Panc1 (cell line): ENCODE results near the gene ABHD2. TPM values are rescaled to one million over a fixed set of nuclear protein-coding genes. Genes with fewer than 3 reads are reported as not detected.

Experiments
- ATAC-seq: fragments of 200-7000 bp; cut with Tn5 transposase; 2 replicates; pipeline ENCODE4 v1.9.1; 2020; ENCODE audit warnings: mild to moderate bottlenecking, moderate library complexity
- BruUV-seq: library from RNA; stranded (reverse); fragments of 400-500 nt; replicated peaks from 2 replicates; lab custom pipeline; 2021; lab: Mats Ljungman, UMichigan
- CTCF ChIA-PET: fragments of 300-600 bp; sonication (Branson Sonifier 250); formaldehyde crosslinking; loops from one replicate; lab custom pipeline; 2022; ENCODE audit warnings: antibody characterized with exemption; lab: Charles Lee
- POLR2A ChIA-PET: fragments of 300-600 bp; sonication (Branson Sonifier 250); formaldehyde crosslinking; loops from one replicate; lab custom pipeline; 2022; ENCODE audit warnings: antibody characterized with exemption; lab: Charles Lee
- DNase-seq: peaks from one replicate; pipeline ENCODE4 v3.0.0-alpha.2; 2010; ENCODE audit warnings: low read depth, low spot score
- H3K27ac ChIP-seq: 2 replicates; pipeline ENCODE4 v1.5.1; 2011; ENCODE audit warnings: mild to moderate bottlenecking, low read length, inconsistent platforms
- H3K27me3 ChIP-seq: fragments of 200-500 bp; sonication (Bioruptor generic); 2 replicates; pipeline ENCODE4 v1.6.0; 2014; ENCODE audit warnings: low read length, inconsistent platforms; ENCODE audit not compliant: control insufficient read depth, insufficient read depth
- H3K36me3 ChIP-seq: fragments of 200-500 bp; sonication (Bioruptor generic); 2 replicates; pipeline ENCODE4 v1.5.1; 2014; ENCODE audit warnings: inconsistent platforms, mild to moderate bottlenecking, low read length, moderate library complexity; ENCODE audit not compliant: control insufficient read depth, insufficient read depth
- H3K4me1 ChIP-seq: 2 replicates; pipeline ENCODE4 v1.5.1; 2011; ENCODE audit warnings: inconsistent platforms, mild to moderate bottlenecking, low read length, moderate library complexity; ENCODE audit not compliant: control insufficient read depth, insufficient read depth
- H3K4me3 ChIP-seq, 2 experiments: 2 replicates each; pipeline ENCODE4 v1.5.1; 2011 to 2012; ENCODE audit warnings: low read depth in 2 of 2, low read length in 2 of 2, mild to moderate bottlenecking in 2 of 2, inconsistent platforms in 1 of 2, moderate library complexity in 1 of 2
- H3K9me3 ChIP-seq: fragments of 200-500 bp; sonication (Bioruptor generic); 2 replicates; pipeline ENCODE4 v1.5.1; 2014; ENCODE audit warnings: low read depth, mild to moderate bottlenecking, inconsistent platforms, low read length, moderate library complexity; ENCODE audit not compliant: control insufficient read depth, insufficient read depth
- CTCF ChIP-seq: fragments of 450-650 bp; IDR thresholded peaks from 2 replicates; pipeline ENCODE4 v1.5.1; 2017; ENCODE audit warnings: mild to moderate bottlenecking
- POLR2AphosphoS5 ChIP-seq: IDR thresholded peaks from 2 replicates; pipeline ENCODE4 v1.6.1; 2012; ENCODE audit warnings: mild to moderate bottlenecking, low read depth, low read length, moderate library complexity
- SIN3A ChIP-seq: IDR thresholded peaks from 2 replicates; pipeline ENCODE4 v1.6.1; 2012; ENCODE audit warnings: low read depth, mild to moderate bottlenecking, low read length, moderate library complexity, borderline replicate concordance; ENCODE audit not compliant: insufficient read depth
- TCF7L2 ChIP-seq: IDR thresholded peaks from 2 replicates; pipeline ENCODE4 v1.6.1; 2011; ENCODE audit warnings: mild to moderate bottlenecking, low read depth, low read length, inconsistent platforms
- in situ Hi-C: cut with HindIII; loops from 2 replicates; pipeline ENCODE4 v1.10.0; 2016; ENCODE audit warnings: low sequenced_read_pairs, low pct_unique_long_range_greater_than_20kb
- intact Hi-C: fragments of 100-400 bp; cut with micrococcal nuclease; formaldehyde crosslinking; loops from one replicate; pipeline ENCODE4 v1.10.0; 2022; ENCODE audit not compliant: unreplicated experiment
- total RNA-seq: library from RNA; stranded (reverse); gene quantifications from one replicate; pipeline ENCODE4 v1.2.1, GENCODE V29; 2021; ENCODE audit not compliant: unreplicated experiment
- TF ChIP-seq, protein P1 (sequence below), 2 experiments: IDR thresholded peaks; 2 replicates each; pipeline ENCODE4 v1.6.1; 2011 to 2012; ENCODE audit warnings: low read depth in 2 of 2, control low read depth in 1 of 2, low read length in 1 of 2, mild to moderate bottlenecking in 1 of 2, moderate library complexity in 1 of 2; ENCODE audit not compliant: insufficient read depth in 1 of 2

The ABHD2 gene
- total RNA-seq, 1 experiment from 2014 or later = 95.0 TPM

DNA sequence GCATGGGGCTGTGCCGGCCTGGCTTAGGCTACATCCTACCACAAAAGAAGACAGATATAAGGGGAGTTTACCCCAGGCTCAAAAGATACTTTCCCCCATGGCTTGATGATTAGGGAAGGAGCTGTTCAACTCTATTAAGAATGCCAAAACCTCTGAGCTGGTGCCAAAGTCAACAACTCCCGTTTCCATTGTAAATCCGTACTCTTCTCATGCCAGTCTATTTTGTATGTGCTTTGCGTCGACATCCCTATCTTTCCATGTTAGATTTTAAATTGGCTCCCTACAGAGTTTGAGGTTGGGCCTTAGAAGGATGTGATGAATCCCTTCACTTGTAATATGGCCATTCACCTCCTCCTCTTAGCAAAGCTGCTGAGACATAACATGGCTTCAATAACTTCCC, 86.2 kb downstream of the ABHD2 start:
- no peaks in the 10 kb centered on the region for H3K4me1 ChIP-seq
- H3K4me3 ChIP-seq = no peak overlapping the region
- TF ChIP-seq TCF7L2 (no peak), SIN3A (no peak), POLR2AphosphoS5 (no peak), CTCF (no peak)
- TF ChIP-seq, protein P1, sequence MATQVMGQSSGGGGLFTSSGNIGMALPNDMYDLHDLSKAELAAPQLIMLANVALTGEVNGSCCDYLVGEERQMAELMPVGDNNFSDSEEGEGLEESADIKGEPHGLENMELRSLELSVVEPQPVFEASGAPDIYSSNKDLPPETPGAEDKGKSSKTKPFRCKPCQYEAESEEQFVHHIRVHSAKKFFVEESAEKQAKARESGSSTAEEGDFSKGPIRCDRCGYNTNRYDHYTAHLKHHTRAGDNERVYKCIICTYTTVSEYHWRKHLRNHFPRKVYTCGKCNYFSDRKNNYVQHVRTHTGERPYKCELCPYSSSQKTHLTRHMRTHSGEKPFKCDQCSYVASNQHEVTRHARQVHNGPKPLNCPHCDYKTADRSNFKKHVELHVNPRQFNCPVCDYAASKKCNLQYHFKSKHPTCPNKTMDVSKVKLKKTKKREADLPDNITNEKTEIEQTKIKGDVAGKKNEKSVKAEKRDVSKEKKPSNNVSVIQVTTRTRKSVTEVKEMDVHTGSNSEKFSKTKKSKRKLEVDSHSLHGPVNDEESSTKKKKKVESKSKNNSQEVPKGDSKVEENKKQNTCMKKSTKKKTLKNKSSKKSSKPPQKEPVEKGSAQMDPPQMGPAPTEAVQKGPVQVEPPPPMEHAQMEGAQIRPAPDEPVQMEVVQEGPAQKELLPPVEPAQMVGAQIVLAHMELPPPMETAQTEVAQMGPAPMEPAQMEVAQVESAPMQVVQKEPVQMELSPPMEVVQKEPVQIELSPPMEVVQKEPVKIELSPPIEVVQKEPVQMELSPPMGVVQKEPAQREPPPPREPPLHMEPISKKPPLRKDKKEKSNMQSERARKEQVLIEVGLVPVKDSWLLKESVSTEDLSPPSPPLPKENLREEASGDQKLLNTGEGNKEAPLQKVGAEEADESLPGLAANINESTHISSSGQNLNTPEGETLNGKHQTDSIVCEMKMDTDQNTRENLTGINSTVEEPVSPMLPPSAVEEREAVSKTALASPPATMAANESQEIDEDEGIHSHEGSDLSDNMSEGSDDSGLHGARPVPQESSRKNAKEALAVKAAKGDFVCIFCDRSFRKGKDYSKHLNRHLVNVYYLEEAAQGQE (IDR thresholded peaks at IDR 0.05; ENCODE audit: insufficient read depth in 1 of 2, low read depth in 2 of 2, low read length in 1 of 2) = no peak
- in situ Hi-C loops (no loop called here), intact Hi-C loops (no loop called here)
- no TSS peak for BruUV-seq
- ChIA-PET POLR2A (interaction anchor here (0.6 kb wide), 1 partner anchor 263 kb away, joined by 5 read pairs; no protein-coding TSS in a partner anchor), CTCF (no interaction called here)
- no peak for ATAC-seq
- peaks cover 6% of the 10 kb centered on the region; the same call in 1 of the 2 replicates for H3K36me3 ChIP-seq
- H3K27ac ChIP-seq = no peak overlapping the region
- H3K9me3 ChIP-seq = no peaks in the 10 kb centered on the region
- H3K27me3 ChIP-seq = no peaks in the 10 kb centered on the region
- DNase-seq = no peak

DNA sequence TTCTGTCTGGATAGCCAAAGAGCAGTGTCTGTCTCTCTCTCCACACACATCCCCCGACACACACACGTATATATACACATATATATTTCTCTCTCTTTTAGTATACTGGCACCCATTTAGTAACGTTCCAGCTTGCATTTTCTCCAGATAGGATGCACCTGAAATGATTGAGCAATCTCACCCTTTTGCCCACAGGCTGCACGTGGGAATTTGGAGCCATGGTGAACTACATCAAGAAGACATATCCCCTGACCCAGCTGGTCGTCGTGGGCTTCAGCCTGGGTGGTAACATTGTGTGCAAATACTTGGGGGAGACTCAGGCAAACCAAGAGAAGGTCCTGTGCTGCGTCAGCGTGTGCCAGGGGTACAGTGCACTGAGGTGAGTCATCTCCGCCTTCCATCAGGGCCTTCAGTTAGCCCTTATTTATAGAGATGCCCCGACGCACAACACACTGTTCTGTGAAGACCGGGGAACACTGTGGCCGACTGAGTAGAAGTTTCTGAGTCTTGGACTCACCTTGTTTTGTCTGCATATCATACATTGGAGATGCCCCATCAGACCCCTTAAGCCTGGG, 87.4 kb downstream of the ABHD2 start:
- ChIA-PET CTCF (no interaction called here), POLR2A (no interaction called here)
- Histone ChIP-seq H3K9me3 (no peaks in the 10 kb centered on the region), H3K27me3 (no peaks in the 10 kb centered on the region), H3K36me3 (peaks cover 6% of the 10 kb centered on the region; the same call in 1 of the 2 replicates), H3K4me3 (no peak overlapping the region), H3K4me1 (no peaks in the 10 kb centered on the region), H3K27ac (no peak overlapping the region)
- intact Hi-C loops (loop anchor here (2.0 to 5.0 kb wide), 3 partner anchors 119 to 298 kb away; no protein-coding TSS in a partner anchor), in situ Hi-C loops (no loop called here)
- TF ChIP-seq CTCF = no peak
- TF ChIP-seq, protein P1 (IDR thresholded peaks at IDR 0.05; ENCODE audit: insufficient read depth in 1 of 2, low read depth in 2 of 2, low read length in 1 of 2) = no peak
- TF ChIP-seq SIN3A = no peak
- no peak for TF ChIP-seq TCF7L2
- no peak for TF ChIP-seq POLR2AphosphoS5
- BruUV-seq = no TSS peak
- DNase-seq (no peak), ATAC-seq (no peak)
